ENCODE measurements around the gene CD300C.

DNA sequence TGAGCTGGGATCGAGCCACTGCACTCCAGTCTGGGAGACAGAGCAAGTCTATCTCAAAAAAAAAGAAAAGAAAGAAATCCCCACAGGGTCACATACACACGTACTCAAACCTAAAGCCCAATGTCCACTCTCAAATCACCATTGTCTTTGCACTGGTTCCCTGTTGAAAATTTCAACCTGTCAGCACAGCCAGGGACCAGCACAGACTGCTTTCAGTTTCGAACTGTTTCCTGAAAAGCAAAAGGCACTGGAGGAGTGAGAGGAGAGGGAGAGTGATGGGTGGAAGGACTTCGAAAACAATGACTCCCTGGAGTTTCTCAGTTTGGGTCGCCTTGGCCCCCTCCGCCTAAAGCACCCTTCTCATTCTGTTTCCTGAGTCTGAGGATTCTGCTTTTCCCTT, 9.0 kb upstream of the CD300C start:
- TF ChIP-seq, protein P1, sequence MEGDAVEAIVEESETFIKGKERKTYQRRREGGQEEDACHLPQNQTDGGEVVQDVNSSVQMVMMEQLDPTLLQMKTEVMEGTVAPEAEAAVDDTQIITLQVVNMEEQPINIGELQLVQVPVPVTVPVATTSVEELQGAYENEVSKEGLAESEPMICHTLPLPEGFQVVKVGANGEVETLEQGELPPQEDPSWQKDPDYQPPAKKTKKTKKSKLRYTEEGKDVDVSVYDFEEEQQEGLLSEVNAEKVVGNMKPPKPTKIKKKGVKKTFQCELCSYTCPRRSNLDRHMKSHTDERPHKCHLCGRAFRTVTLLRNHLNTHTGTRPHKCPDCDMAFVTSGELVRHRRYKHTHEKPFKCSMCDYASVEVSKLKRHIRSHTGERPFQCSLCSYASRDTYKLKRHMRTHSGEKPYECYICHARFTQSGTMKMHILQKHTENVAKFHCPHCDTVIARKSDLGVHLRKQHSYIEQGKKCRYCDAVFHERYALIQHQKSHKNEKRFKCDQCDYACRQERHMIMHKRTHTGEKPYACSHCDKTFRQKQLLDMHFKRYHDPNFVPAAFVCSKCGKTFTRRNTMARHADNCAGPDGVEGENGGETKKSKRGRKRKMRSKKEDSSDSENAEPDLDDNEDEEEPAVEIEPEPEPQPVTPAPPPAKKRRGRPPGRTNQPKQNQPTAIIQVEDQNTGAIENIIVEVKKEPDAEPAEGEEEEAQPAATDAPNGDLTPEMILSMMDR (tag by site-specific recombination; IDR thresholded peaks at IDR 0.05) = no peak
- TF ChIP-seq, protein P2, sequence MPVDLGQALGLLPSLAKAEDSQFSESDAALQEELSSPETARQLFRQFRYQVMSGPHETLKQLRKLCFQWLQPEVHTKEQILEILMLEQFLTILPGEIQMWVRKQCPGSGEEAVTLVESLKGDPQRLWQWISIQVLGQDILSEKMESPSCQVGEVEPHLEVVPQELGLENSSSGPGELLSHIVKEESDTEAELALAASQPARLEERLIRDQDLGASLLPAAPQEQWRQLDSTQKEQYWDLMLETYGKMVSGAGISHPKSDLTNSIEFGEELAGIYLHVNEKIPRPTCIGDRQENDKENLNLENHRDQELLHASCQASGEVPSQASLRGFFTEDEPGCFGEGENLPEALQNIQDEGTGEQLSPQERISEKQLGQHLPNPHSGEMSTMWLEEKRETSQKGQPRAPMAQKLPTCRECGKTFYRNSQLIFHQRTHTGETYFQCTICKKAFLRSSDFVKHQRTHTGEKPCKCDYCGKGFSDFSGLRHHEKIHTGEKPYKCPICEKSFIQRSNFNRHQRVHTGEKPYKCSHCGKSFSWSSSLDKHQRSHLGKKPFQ (tag by site-specific recombination; IDR thresholded peaks at IDR 0.05) = no peak
- TF ChIP-seq ZNF426 (tag by site-specific recombination; IDR thresholded peaks at IDR 0.05) (no peak), ZNF133 (tag by site-specific recombination; IDR thresholded peaks at IDR 0.05) (no peak), ZNF747 (tag by site-specific recombination; IDR thresholded peaks at IDR 0.05) (no peak), ZNF10 (tag by site-specific recombination; IDR thresholded peaks at IDR 0.05) (no peak), ZNF19 (tag by site-specific recombination; IDR thresholded peaks at IDR 0.05; ENCODE audit: low read depth) (no peak), ZNF792 (tag by site-specific recombination; IDR thresholded peaks at IDR 0.05) (no peak), ZFP3 (tag by site-specific recombination; IDR thresholded peaks at IDR 0.05; ENCODE audit: low read depth) (no peak), ZSCAN16 (tag by site-specific recombination; IDR thresholded peaks at IDR 0.05) (no peak), ZNF423 (tag by site-specific recombination; IDR thresholded peaks at IDR 0.05) (no peak)
- TF ChIP-seq, protein P3, sequence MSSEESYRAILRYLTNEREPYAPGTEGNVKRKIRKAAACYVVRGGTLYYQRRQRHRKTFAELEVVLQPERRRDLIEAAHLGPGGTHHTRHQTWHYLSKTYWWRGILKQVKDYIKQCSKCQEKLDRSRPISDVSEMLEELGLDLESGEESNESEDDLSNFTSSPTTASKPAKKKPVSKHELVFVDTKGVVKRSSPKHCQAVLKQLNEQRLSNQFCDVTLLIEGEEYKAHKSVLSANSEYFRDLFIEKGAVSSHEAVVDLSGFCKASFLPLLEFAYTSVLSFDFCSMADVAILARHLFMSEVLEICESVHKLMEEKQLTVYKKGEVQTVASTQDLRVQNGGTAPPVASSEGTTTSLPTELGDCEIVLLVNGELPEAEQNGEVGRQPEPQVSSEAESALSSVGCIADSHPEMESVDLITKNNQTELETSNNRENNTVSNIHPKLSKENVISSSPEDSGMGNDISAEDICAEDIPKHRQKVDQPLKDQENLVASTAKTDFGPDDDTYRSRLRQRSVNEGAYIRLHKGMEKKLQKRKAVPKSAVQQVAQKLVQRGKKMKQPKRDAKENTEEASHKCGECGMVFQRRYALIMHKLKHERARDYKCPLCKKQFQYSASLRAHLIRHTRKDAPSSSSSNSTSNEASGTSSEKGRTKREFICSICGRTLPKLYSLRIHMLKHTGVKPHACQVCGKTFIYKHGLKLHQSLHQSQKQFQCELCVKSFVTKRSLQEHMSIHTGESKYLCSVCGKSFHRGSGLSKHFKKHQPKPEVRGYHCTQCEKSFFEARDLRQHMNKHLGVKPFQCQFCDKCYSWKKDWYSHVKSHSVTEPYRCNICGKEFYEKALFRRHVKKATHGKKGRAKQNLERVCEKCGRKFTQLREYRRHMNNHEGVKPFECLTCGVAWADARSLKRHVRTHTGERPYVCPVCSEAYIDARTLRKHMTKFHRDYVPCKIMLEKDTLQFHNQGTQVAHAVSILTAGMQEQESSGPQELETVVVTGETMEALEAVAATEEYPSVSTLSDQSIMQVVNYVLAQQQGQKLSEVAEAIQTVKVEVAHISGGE (tag by site-specific recombination; conservative IDR thresholded peaks at IDR 0.05; ENCODE audit: low read depth) = no peak
- TF ChIP-seq, protein P4, sequence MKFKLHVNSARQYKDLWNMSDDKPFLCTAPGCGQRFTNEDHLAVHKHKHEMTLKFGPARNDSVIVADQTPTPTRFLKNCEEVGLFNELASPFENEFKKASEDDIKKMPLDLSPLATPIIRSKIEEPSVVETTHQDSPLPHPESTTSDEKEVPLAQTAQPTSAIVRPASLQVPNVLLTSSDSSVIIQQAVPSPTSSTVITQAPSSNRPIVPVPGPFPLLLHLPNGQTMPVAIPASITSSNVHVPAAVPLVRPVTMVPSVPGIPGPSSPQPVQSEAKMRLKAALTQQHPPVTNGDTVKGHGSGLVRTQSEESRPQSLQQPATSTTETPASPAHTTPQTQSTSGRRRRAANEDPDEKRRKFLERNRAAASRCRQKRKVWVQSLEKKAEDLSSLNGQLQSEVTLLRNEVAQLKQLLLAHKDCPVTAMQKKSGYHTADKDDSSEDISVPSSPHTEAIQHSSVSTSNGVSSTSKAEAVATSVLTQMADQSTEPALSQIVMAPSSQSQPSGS (tag by site-specific recombination; IDR thresholded peaks at IDR 0.05; ENCODE audit: low read depth) = no peak
